HCT116 (cell line): ENCODE measurements around the gene PEX11B. TPM values are rescaled to one million over a fixed set of nuclear protein-coding genes. Genes with fewer than 3 reads are reported as not detected.
A peak's percentile ranks its signal among the peaks of the same experiment; 100 is the strongest.

Experiments used
- ATAC-seq: fragments of 200-7000 bp; cut with Tn5 transposase; 2 replicates; pipeline ENCODE4 v1.9.1; 2020; ENCODE audit warnings: mild to moderate bottlenecking, moderate library complexity
- BruUV-seq: library from RNA; stranded (reverse); fragments of 400-500 nt; replicated peaks from 2 replicates; lab custom pipeline; 2021; lab: Mats Ljungman, UMichigan
- CTCF ChIA-PET: fragments of 300-600 bp; sonication (Branson Sonifier 250); formaldehyde crosslinking; loops from one replicate; lab custom pipeline; 2021; ENCODE audit warnings: antibody characterized with exemption; lab: Charles Lee
- POLR2A ChIA-PET: fragments of 300-600, 350-600 bp; sonication (Branson Sonifier 250); formaldehyde crosslinking; loops from one replicate; lab custom pipeline; 2021; ENCODE audit warnings: antibody characterized with exemption; lab: Charles Lee
- RAD21 ChIA-PET, 2 experiments: fragments of 300-600 bp; sonication (Branson Sonifier 250); formaldehyde crosslinking; loops; one replicate each; lab custom pipeline; 2023; ENCODE audit warnings: low total read pairs in 2 of 2; ENCODE audit not compliant: uncharacterized antibody in 2 of 2, unreplicated experiment in 2 of 2, low non-redundant PET in 1 of 2; lab: Charles Lee
- DNase-seq: peaks from one replicate; pipeline ENCODE4 v3.0.0-alpha.2; 2010; ENCODE audit warnings: low read depth, low spot score
- H2AFZ ChIP-seq: fragments of 200-600 bp; shearing (Covaris generic), sonication (generic); 2 replicates; pipeline ENCODE4 v1.6.1; 2017; ENCODE audit warnings: low read depth, mixed run types, mixed read lengths, antibody characterized with exemption, low read length; ENCODE audit not compliant: poor library complexity, severe bottlenecking
- H3K27ac ChIP-seq: 2 replicates; pipeline ENCODE4 v1.5.1; 2012; ENCODE audit warnings: low read depth, low read length
- H3K27me3 ChIP-seq: fragments of 200-600 bp; sonication (generic); 2 replicates; pipeline ENCODE4 v1.6.1; 2016; ENCODE audit warnings: mixed run types, low read length, mixed read lengths; ENCODE audit not compliant: insufficient read depth
- H3K36me3 ChIP-seq, 2 experiments: fragments of 200-500 bp in 1 of 2; fragments of 200-600 bp in 1 of 2; sonication (Bioruptor generic) in 1 of 2; sonication (generic) in 1 of 2; 2 replicates each; pipeline versions ENCODE4 v1.5.1 to v1.6.1; 2014 to 2016; ENCODE audit warnings: low read length in 2 of 2, inconsistent platforms in 1 of 2, mixed read lengths in 1 of 2, mixed run types in 1 of 2; ENCODE audit not compliant: insufficient read depth in 2 of 2, control insufficient read depth in 1 of 2
- H3K4me1 ChIP-seq, 2 experiments: fragments of 200-600 bp in 1 of 2; sonication (generic) in 1 of 2; 2 replicates each; pipeline versions ENCODE4 v1.5.1 to v1.6.1; 2012 to 2017; ENCODE audit warnings: low read length in 2 of 2, inconsistent platforms in 1 of 2, mild to moderate bottlenecking in 1 of 2, mixed read lengths in 1 of 2, mixed run types in 1 of 2, moderate library complexity in 1 of 2; ENCODE audit not compliant: insufficient read depth in 2 of 2, control insufficient read depth in 1 of 2
- H3K4me2 ChIP-seq: fragments of 200-600 bp; sonication (generic); 2 replicates; pipeline ENCODE4 v1.6.1; 2017; ENCODE audit warnings: mixed run types, low read length, mixed read lengths
- H3K4me3 ChIP-seq, 2 experiments: fragments of 200-600 bp in 1 of 2; sonication (generic) in 1 of 2; replicated peaks in 1 of 2; 2 replicates each; pipeline ENCODE4 v1.5.1; 2011 to 2016; ENCODE audit warnings: low read length in 2 of 2, control low read depth in 1 of 2, low read depth in 1 of 2, mild to moderate bottlenecking in 1 of 2, mixed read lengths in 1 of 2, mixed run types in 1 of 2
- H3K79me2 ChIP-seq: fragments of 200-600 bp; sonication (generic); 2 replicates; pipeline ENCODE4 v1.6.1; 2017; ENCODE audit warnings: mild to moderate bottlenecking, mixed run types, low read length, moderate library complexity, mixed read lengths; ENCODE audit not compliant: insufficient read depth
- H3K9ac ChIP-seq: fragments of 200-600 bp; sonication (generic); 2 replicates; pipeline ENCODE4 v1.6.1; 2016; ENCODE audit warnings: low read length, mixed read lengths
- H3K9me2 ChIP-seq: fragments of 200-600 bp; sonication (generic), shearing (Covaris generic); 2 replicates; pipeline ENCODE4 v1.6.1; 2017; ENCODE audit warnings: mixed run types, mild to moderate bottlenecking, moderate library complexity; ENCODE audit not compliant: insufficient read depth
- H3K9me3 ChIP-seq, 2 experiments: fragments of 200-500 bp in 1 of 2; fragments of 200-600 bp in 1 of 2; sonication (Bioruptor generic) in 1 of 2; sonication (generic) in 1 of 2; 2 replicates each; pipeline ENCODE4 v1.6.1; 2014 to 2017; ENCODE audit warnings: low read length in 2 of 2, mixed read lengths in 2 of 2, inconsistent platforms in 1 of 2, low read depth in 1 of 2, mild to moderate bottlenecking in 1 of 2, mixed run types in 1 of 2, moderate library complexity in 1 of 2; ENCODE audit not compliant: control insufficient read depth in 1 of 2, insufficient read depth in 1 of 2
- H4K20me1 ChIP-seq: fragments of 200-600 bp; sonication (generic), shearing (Covaris generic); 2 replicates; pipeline ENCODE4 v1.6.1; 2017; ENCODE audit warnings: mixed run types, mild to moderate bottlenecking, moderate library complexity; ENCODE audit not compliant: insufficient read depth
- ELF1 ChIP-seq: IDR thresholded peaks from 2 replicates; pipeline ENCODE4 v1.6.1; 2012; ENCODE audit warnings: low read depth, borderline replicate concordance
- EZH2 ChIP-seq: fragments of 200-600 bp; sonication (generic); IDR thresholded peaks from 2 replicates; pipeline ENCODE4 v1.6.1; 2017; ENCODE audit warnings: antibody characterized with exemption, mixed run types
- FOSL1 ChIP-seq: IDR thresholded peaks from 2 replicates; pipeline ENCODE4 v1.6.1; 2012; ENCODE audit warnings: low read depth
- POLR2A ChIP-seq: IDR thresholded peaks from 2 replicates; pipeline ENCODE4 v1.7.0; 2011; ENCODE audit warnings: borderline replicate concordance; ENCODE audit not compliant: insufficient read depth, insufficient read length; ENCODE audit errors: extremely low read depth
- SIN3A ChIP-seq: IDR thresholded peaks from 2 replicates; pipeline ENCODE4 v1.6.1; 2012; ENCODE audit warnings: low read depth
- SP1 ChIP-seq: IDR thresholded peaks from 2 replicates; pipeline ENCODE4 v1.6.1; 2012; ENCODE audit warnings: low read depth
- SRF ChIP-seq: IDR thresholded peaks from 2 replicates; pipeline ENCODE4 v1.6.1; 2012; ENCODE audit warnings: low read depth
- TCF7L2 ChIP-seq: IDR thresholded peaks from 2 replicates; pipeline ENCODE4 v1.7.0; 2011; ENCODE audit warnings: borderline replicate concordance, inconsistent platforms; ENCODE audit not compliant: insufficient read depth, insufficient read length; ENCODE audit errors: extremely low read depth
- YY1 ChIP-seq: IDR thresholded peaks from 2 replicates; pipeline ENCODE4 v1.6.1; 2011; ENCODE audit warnings: low read length, low read depth, moderate library complexity, mild to moderate bottlenecking; ENCODE audit not compliant: insufficient replicate concordance; ENCODE audit errors: extremely low read depth
- ZBTB33 ChIP-seq: IDR thresholded peaks from 2 replicates; pipeline ENCODE4 v1.6.1; 2011; ENCODE audit warnings: mild to moderate bottlenecking, low read length, moderate library complexity; ENCODE audit not compliant: insufficient replicate concordance; ENCODE audit errors: extremely low read depth
- ZFX ChIP-seq: fragments of 450-650 bp; IDR thresholded peaks from 2 replicates; pipeline ENCODE4 v1.6.1; 2017
- intact Hi-C: fragments of 100-400 bp; cut with micrococcal nuclease; formaldehyde crosslinking; loops from 2 replicates; pipeline ENCODE4 v1.10.0; 2022
- total RNA-seq: library from RNA; stranded (reverse); gene quantifications from one replicate; pipeline ENCODE4 v1.2.1, GENCODE V29; 2021; ENCODE audit not compliant: unreplicated experiment
- TF ChIP-seq, protein P1 (sequence below): IDR thresholded peaks from 2 replicates; pipeline ENCODE4 v1.6.1; 2012; ENCODE audit warnings: low read depth
- TF ChIP-seq, protein P2 (sequence below): IDR thresholded peaks from 2 replicates; pipeline ENCODE4 v1.6.1; 2012
- TF ChIP-seq, protein P3 (sequence below): IDR thresholded peaks from 2 replicates; pipeline ENCODE4 v1.6.1; 2012

PEX11B gene
- total RNA-seq, 1 experiment from 2014 or later: 20.9 TPM

DNA sequence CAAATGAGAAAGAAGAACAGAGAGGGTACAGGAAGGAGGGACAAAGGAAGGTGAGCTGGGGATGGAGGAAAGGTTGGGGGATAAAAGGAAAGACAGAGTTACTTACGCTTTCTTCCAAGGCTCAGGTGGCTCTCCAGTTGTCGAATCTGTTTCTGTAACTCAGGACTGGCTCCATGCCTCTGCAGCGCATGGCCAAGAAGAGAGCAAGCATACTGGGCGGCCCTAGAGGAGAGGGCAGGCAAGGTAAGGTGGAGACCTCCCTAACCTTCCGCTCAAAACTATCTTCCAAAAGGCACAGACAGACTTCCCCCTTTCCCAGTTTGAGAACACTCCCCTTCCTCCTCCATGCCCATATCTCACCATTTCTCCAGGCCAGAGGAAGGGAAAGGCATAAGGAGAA is 922 bp downstream of the PEX11B start:
- peaks cover 9 to 25% of the 10 kb centered on the region in 2 experiments; a peak in 3 of 4 replicates for H3K4me1 ChIP-seq
- ChIA-PET RAD21 (no interaction called here), CTCF (no interaction called here), POLR2A (no interaction called here)
- no peak for ATAC-seq
- no peaks in the 10 kb centered on the region for H4K20me1 ChIP-seq
- H3K9me2 ChIP-seq: no peaks in the 10 kb centered on the region
- H3K36me3 ChIP-seq: peaks cover 0 to 9% of the 10 kb centered on the region in 2 experiments; a peak in 1 of 4 replicates
- no peaks in the 10 kb centered on the region for H3K9me3 ChIP-seq
- no peaks in the 10 kb centered on the region for H3K27me3 ChIP-seq
- peak overlapping the region; percentile 74 to 95 for H3K4me3 ChIP-seq
- intact Hi-C loops: loop anchor here (5.0 kb wide), 1 partner anchor 45 kb away; the partner anchor contains the start of genes ANKRD34A and POLR3GL
- BruUV-seq: no TSS peak
- H3K9ac ChIP-seq: peak overlapping the region; percentile 78
- no peak for DNase-seq
- H3K4me2 ChIP-seq: peak overlapping the region; percentile 82
- no peak overlapping the region for H2AFZ ChIP-seq
- H3K79me2 ChIP-seq: no peaks in the 10 kb centered on the region; the same call in 1 of the 2 replicates
- peak overlapping the region; percentile 62 for H3K27ac ChIP-seq
- TF ChIP-seq SIN3A (no peak), ZBTB33 (no peak), EZH2 (no peak), ELF1 (no peak), SRF (no peak), ZFX (no peak), YY1 (no peak), FOSL1 (no peak), SP1 (no peak), TCF7L2 (no peak), POLR2A (no peak)
- TF ChIP-seq, protein P1, sequence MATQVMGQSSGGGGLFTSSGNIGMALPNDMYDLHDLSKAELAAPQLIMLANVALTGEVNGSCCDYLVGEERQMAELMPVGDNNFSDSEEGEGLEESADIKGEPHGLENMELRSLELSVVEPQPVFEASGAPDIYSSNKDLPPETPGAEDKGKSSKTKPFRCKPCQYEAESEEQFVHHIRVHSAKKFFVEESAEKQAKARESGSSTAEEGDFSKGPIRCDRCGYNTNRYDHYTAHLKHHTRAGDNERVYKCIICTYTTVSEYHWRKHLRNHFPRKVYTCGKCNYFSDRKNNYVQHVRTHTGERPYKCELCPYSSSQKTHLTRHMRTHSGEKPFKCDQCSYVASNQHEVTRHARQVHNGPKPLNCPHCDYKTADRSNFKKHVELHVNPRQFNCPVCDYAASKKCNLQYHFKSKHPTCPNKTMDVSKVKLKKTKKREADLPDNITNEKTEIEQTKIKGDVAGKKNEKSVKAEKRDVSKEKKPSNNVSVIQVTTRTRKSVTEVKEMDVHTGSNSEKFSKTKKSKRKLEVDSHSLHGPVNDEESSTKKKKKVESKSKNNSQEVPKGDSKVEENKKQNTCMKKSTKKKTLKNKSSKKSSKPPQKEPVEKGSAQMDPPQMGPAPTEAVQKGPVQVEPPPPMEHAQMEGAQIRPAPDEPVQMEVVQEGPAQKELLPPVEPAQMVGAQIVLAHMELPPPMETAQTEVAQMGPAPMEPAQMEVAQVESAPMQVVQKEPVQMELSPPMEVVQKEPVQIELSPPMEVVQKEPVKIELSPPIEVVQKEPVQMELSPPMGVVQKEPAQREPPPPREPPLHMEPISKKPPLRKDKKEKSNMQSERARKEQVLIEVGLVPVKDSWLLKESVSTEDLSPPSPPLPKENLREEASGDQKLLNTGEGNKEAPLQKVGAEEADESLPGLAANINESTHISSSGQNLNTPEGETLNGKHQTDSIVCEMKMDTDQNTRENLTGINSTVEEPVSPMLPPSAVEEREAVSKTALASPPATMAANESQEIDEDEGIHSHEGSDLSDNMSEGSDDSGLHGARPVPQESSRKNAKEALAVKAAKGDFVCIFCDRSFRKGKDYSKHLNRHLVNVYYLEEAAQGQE: no peak
- TF ChIP-seq, protein P2, sequence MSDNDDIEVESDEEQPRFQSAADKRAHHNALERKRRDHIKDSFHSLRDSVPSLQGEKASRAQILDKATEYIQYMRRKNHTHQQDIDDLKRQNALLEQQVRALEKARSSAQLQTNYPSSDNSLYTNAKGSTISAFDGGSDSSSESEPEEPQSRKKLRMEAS: no peak
- TF ChIP-seq, protein P3, sequence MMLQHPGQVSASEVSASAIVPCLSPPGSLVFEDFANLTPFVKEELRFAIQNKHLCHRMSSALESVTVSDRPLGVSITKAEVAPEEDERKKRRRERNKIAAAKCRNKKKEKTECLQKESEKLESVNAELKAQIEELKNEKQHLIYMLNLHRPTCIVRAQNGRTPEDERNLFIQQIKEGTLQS: no peak
